ENCODE results near the gene MEGF10. TPM values are rescaled to one million over a fixed set of nuclear protein-coding genes. Genes with fewer than 3 reads are reported as not detected.

MEGF10 gene
- total RNA-seq, 1 experiment from 2014 or later, result not detected

GRCh38 chr5:127359502-127359901 lies 68.9 kb downstream of the MEGF10 start:
- H3K27me3 ChIP-seq (replicated peaks; ENCODE audit: control insufficient read depth, insufficient read depth, low read length), result no peaks in the 10 kb centered on the region
- ChIA-PET POLR2A (no interaction called here), CTCF (no interaction called here)
- no peaks in the 10 kb centered on the region for H3K4me1 ChIP-seq
- no peak for TF ChIP-seq CTCF (IDR thresholded peaks at IDR 0.05; ENCODE audit: insufficient read depth in 1 of 2, low read depth in 1 of 2, low read length in 1 of 2, severe bottlenecking in 1 of 2, unreplicated experiment in 1 of 2)
- BruUV-seq (replicated peaks), result no TSS peak
- no peaks in the 10 kb centered on the region for H3K9me3 ChIP-seq
- no peaks in the 10 kb centered on the region for H3K9me3 Mint-ChIP-seq (ENCODE audit: unreplicated experiment)
- peaks cover 12% of the 10 kb centered on the region for H3K27me3 Mint-ChIP-seq (ENCODE audit: insufficient read depth, unreplicated experiment)
- no peak for DNase-seq
- no peaks in the 10 kb centered on the region for H3K36me3 Mint-ChIP-seq (ENCODE audit: insufficient read depth, unreplicated experiment)
- no peak overlapping the region for H3K27ac Mint-ChIP-seq (ENCODE audit: unreplicated experiment)
- H3K4me3 Mint-ChIP-seq (ENCODE audit: unreplicated experiment), result no peak overlapping the region
- intact Hi-C loops (cut with micrococcal nuclease; ENCODE audit: unreplicated experiment), result no loop called here
- H3K4me3 ChIP-seq (ENCODE audit: low read depth, low read length), result no peak overlapping the region
- H3K4me1 Mint-ChIP-seq (ENCODE audit: low read depth, unreplicated experiment), result no peaks in the 10 kb centered on the region
- H3K36me3 ChIP-seq (ENCODE audit: control insufficient read depth, insufficient read depth, low read length), result no peaks in the 10 kb centered on the region

GRCh38 chr5:127363403-127363802 lies 72.8 kb downstream of the MEGF10 start:
- no peak overlapping the region for H3K4me3 Mint-ChIP-seq (ENCODE audit: unreplicated experiment)
- no peak for TF ChIP-seq CTCF (IDR thresholded peaks at IDR 0.05; ENCODE audit: insufficient read depth in 1 of 2, low read depth in 1 of 2, low read length in 1 of 2, severe bottlenecking in 1 of 2, unreplicated experiment in 1 of 2)
- no peaks in the 10 kb centered on the region for H3K36me3 Mint-ChIP-seq (ENCODE audit: insufficient read depth, unreplicated experiment)
- no peaks in the 10 kb centered on the region for H3K27me3 ChIP-seq (replicated peaks; ENCODE audit: control insufficient read depth, insufficient read depth, low read length)
- H3K4me1 Mint-ChIP-seq (ENCODE audit: low read depth, unreplicated experiment), result no peaks in the 10 kb centered on the region
- POLR2A ChIA-PET, result no interaction called here
- H3K4me3 ChIP-seq (ENCODE audit: low read depth, low read length), result no peak overlapping the region
- no peaks in the 10 kb centered on the region for H3K36me3 ChIP-seq (ENCODE audit: control insufficient read depth, insufficient read depth, low read length)
- no peak overlapping the region for H3K27ac Mint-ChIP-seq (ENCODE audit: unreplicated experiment)
- intact Hi-C loops (cut with micrococcal nuclease; ENCODE audit: unreplicated experiment), result no loop called here
- H3K4me1 ChIP-seq, result no peaks in the 10 kb centered on the region
- no peaks in the 10 kb centered on the region for H3K9me3 ChIP-seq
- BruUV-seq (replicated peaks), result no TSS peak
- peaks cover 10% of the 10 kb centered on the region for H3K27me3 Mint-ChIP-seq (ENCODE audit: insufficient read depth, unreplicated experiment)
- CTCF ChIA-PET, result no interaction called here
- no peaks in the 10 kb centered on the region for H3K9me3 Mint-ChIP-seq (ENCODE audit: unreplicated experiment)
- DNase-seq, result no peak

- DNase-seq, result no peak
Observed at GRCh38 chr5:127367029-127367428, 76.4 kb downstream of the MEGF10 start.

More at GRCh38 chr5:127367029-127367428, 76.4 kb downstream of the MEGF10 start:
- intact Hi-C loops (cut with micrococcal nuclease; ENCODE audit: unreplicated experiment), result no loop called here
- H3K4me3 Mint-ChIP-seq (ENCODE audit: unreplicated experiment), result no peak overlapping the region
- Histone ChIP-seq H3K27me3 (replicated peaks; ENCODE audit: control insufficient read depth, insufficient read depth, low read length) (no peaks in the 10 kb centered on the region), H3K4me3 (ENCODE audit: low read depth, low read length) (no peak overlapping the region), H3K4me1 (no peaks in the 10 kb centered on the region), H3K9me3 (no peaks in the 10 kb centered on the region), H3K36me3 (ENCODE audit: control insufficient read depth, insufficient read depth, low read length) (no peaks in the 10 kb centered on the region)
- H3K9me3 Mint-ChIP-seq (ENCODE audit: unreplicated experiment), result no peaks in the 10 kb centered on the region
- H3K27ac Mint-ChIP-seq (ENCODE audit: unreplicated experiment), result no peak overlapping the region
- H3K27me3 Mint-ChIP-seq (ENCODE audit: insufficient read depth, unreplicated experiment), result peaks cover 9% of the 10 kb centered on the region
- no peaks in the 10 kb centered on the region for H3K4me1 Mint-ChIP-seq (ENCODE audit: low read depth, unreplicated experiment)
- ChIA-PET CTCF (no interaction called here), POLR2A (no interaction called here)
- H3K36me3 Mint-ChIP-seq (ENCODE audit: insufficient read depth, unreplicated experiment), result no peaks in the 10 kb centered on the region
- no TSS peak for BruUV-seq (replicated peaks)
- TF ChIP-seq CTCF (IDR thresholded peaks at IDR 0.05; ENCODE audit: insufficient read depth in 1 of 2, low read depth in 1 of 2, low read length in 1 of 2, severe bottlenecking in 1 of 2, unreplicated experiment in 1 of 2), result no peak

Measured in Caco-2 (cell line).